Thyroid gland (tissue), 4 donors: ENCODE measurements around the gene PRKAG1. TPM values are rescaled to one million over a fixed set of nuclear protein-coding genes. Genes with fewer than 3 reads are reported as not detected.
"Not testable (repeated sequence)": the region's sequence is repeated elsewhere in the genome, so short reads cannot be mapped to it uniquely, and the experiment has no call there.

Experiments used
- DNase-seq, 2 donors: peaks; one replicate each; pipeline ENCODE4 v3.0.0-alpha.2; 2019
- H3K27ac ChIP-seq, 3 donors: fragments of 200-600 bp; sonication (generic); 1 replicate in 2 of 3; 2 replicates in 1 of 3; pipeline ENCODE4 v1.5.1; 2016 to 2019; ENCODE audit warnings: mild to moderate bottlenecking in 1 of 3, moderate library complexity in 1 of 3
- H3K27me3 ChIP-seq: fragments of 200-600 bp; sonication (generic); one replicate; pipeline ENCODE4 v1.5.1; 2019
- H3K36me3 ChIP-seq, 2 donors: fragments of 200-600 bp; sonication (generic); one replicate each; pipeline ENCODE4 v1.5.1; 2016 to 2019
- H3K4me1 ChIP-seq, 2 donors: fragments of 200-600 bp; sonication (generic); one replicate each; pipeline ENCODE4 v1.5.1; 2017 to 2019
- H3K4me3 ChIP-seq, 3 donors: fragments of 200-600 bp; sonication (generic); replicated peaks in 1 of 3; 1 replicate in 2 of 3; 2 replicates in 1 of 3; pipeline ENCODE4 v1.5.1; 2016; ENCODE audit warnings: mild to moderate bottlenecking in 1 of 3
- H3K9me3 ChIP-seq: fragments of 200-600 bp; sonication (generic); one replicate; pipeline ENCODE4 v1.5.1; 2017
- POLR2A ChIP-seq, 2 donors: fragments of 450-650 bp; IDR thresholded peaks; one replicate each; pipeline ENCODE4 v1.6.1; 2017; ENCODE audit warnings: antibody characterized with exemption in 2 of 2, mild to moderate bottlenecking in 2 of 2, moderate library complexity in 1 of 2
- WGBS, 2 donors: methylation state at CpG; one replicate each; pipeline ENCODE4 v1.1.5; 2017; 5-methylcytosine and 5-hydroxymethylcytosine counted together
- intact Hi-C: fragments of 100-400 bp; cut with DNase I; formaldehyde crosslinking; loops from one replicate; pipeline ENCODE4 v1.15.1; 2023
- total RNA-seq, 4 donors: library from RNA; depleted of rRNA; stranded (reverse); fragments of >200 nt; gene quantifications; one replicate each; pipeline ENCODE4 v1.2.3, GENCODE V29; 2016
- TF ChIP-seq, protein P1 (sequence below), 6 experiments: fragments of 200-600 bp in 3 of 6; fragments of 450-650 bp in 3 of 6; sonication (generic) in 3 of 6; IDR thresholded peaks; one replicate each; pipeline ENCODE4 v1.5.1; 2016 to 2019; ENCODE audit warnings: antibody characterized with exemption in 6 of 6, mild to moderate bottlenecking in 2 of 6, inconsistent platforms in 1 of 6, moderate library complexity in 1 of 6

PRKAG1 gene
- total RNA-seq, result 10 to 100 TPM; 50.3 to 68.1 (median 59.9) TPM

GRCh38 chr12:49018261-49019119 lies at the start of gene PRKAG1:
Gene PRKAG1 (minus strand): TSS chr12:49018776. CDS start chr12:49018740, 36 bp downstream.
- intact Hi-C loops, result no loop called here
- peak within 1 kb of the TSS; percentile 84 to 90 (median 89) for H3K4me3 ChIP-seq
- peaks cover 20 to 26% of the 10 kb centered on the region in 2 donors for H3K36me3 ChIP-seq
- H3K27ac ChIP-seq, result peak within 1 kb of the TSS; percentile 48 to 88 (median 84)
- H3K4me1 ChIP-seq, result peaks cover 8% of the 10 kb centered on the region in 2 donors
- H3K27me3 ChIP-seq, result no peaks in the 10 kb centered on the region
- TF ChIP-seq, protein P1, sequence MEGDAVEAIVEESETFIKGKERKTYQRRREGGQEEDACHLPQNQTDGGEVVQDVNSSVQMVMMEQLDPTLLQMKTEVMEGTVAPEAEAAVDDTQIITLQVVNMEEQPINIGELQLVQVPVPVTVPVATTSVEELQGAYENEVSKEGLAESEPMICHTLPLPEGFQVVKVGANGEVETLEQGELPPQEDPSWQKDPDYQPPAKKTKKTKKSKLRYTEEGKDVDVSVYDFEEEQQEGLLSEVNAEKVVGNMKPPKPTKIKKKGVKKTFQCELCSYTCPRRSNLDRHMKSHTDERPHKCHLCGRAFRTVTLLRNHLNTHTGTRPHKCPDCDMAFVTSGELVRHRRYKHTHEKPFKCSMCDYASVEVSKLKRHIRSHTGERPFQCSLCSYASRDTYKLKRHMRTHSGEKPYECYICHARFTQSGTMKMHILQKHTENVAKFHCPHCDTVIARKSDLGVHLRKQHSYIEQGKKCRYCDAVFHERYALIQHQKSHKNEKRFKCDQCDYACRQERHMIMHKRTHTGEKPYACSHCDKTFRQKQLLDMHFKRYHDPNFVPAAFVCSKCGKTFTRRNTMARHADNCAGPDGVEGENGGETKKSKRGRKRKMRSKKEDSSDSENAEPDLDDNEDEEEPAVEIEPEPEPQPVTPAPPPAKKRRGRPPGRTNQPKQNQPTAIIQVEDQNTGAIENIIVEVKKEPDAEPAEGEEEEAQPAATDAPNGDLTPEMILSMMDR (IDR thresholded peaks at IDR 0.05), result peak in 3 of 6 experiments; percentile 25 to 56 (median 43)
- TF ChIP-seq POLR2A (IDR thresholded peaks at IDR 0.05), result peak; percentile 39 to 97
- DNase-seq, result peak; percentile 95 to 96
- WGBS, 2 donors, result 0% methylated on average over 37 to 54 of the region's 59 CpGs
- H3K9me3 ChIP-seq, result no peaks in the 10 kb centered on the region

- 58 to 78% methylated on average over 4 of the region's 4 CpGs for WGBS, 2 donors
- intact Hi-C loops, result loop anchor here (5.0 kb wide), 1 partner anchor 46 kb away; the partner anchor contains the start of gene LMBR1L
- no peaks in the 10 kb centered on the region for H3K9me3 ChIP-seq
- no peak for TF ChIP-seq POLR2A (IDR thresholded peaks at IDR 0.05)
- TF ChIP-seq, protein P1 (IDR thresholded peaks at IDR 0.05), result no peak
- no peak for DNase-seq
- H3K27me3 ChIP-seq, result no peaks in the 10 kb centered on the region
- no peak overlapping the region for H3K4me3 ChIP-seq
- no peak overlapping the region for H3K27ac ChIP-seq
- no peaks in the 10 kb centered on the region for H3K36me3 ChIP-seq
- peaks cover 8 to 14% of the 10 kb centered on the region in 2 donors for H3K4me1 ChIP-seq
Observed at GRCh38 chr12:49066120-49066519, 47.5 kb upstream of the PRKAG1 start.

- TF ChIP-seq POLR2A (IDR thresholded peaks at IDR 0.05), result no peak
- TF ChIP-seq, protein P1 (IDR thresholded peaks at IDR 0.05), result no peak
- H3K36me3 ChIP-seq, result no peaks in the 10 kb centered on the region
- DNase-seq, result no peak
- intact Hi-C loops, result loop anchor here (5.0 kb wide), 1 partner anchor 48 kb away; the partner anchor contains the start of gene LMBR1L
- no peaks in the 10 kb centered on the region for H3K9me3 ChIP-seq
- peaks cover 4 to 10% of the 10 kb centered on the region in 2 donors for H3K4me1 ChIP-seq
- 88 to 91% methylated on average over 5 of the region's 5 CpGs for WGBS, 2 donors
- no peak overlapping the region for H3K4me3 ChIP-seq
- H3K27me3 ChIP-seq, result no peaks in the 10 kb centered on the region
- H3K27ac ChIP-seq, result no peak overlapping the region
Observed at GRCh38 chr12:49064767-49065152, 46.2 kb upstream of the PRKAG1 start.

- H3K4me1 ChIP-seq, result peaks cover 23 to 24% of the 10 kb centered on the region in 2 donors
- DNase-seq, H3K36me3 ChIP-seq, H3K27ac ChIP-seq, H3K4me3 ChIP-seq, H3K27me3 ChIP-seq, H3K9me3 ChIP-seq, intact Hi-C loops: not testable (repeated sequence)
- 93 to 94% methylated on average over 17 of the region's 17 CpGs for WGBS, 2 donors
Observed at GRCh38 chr12:49061916-49062315, 43.3 kb upstream of the PRKAG1 start.

DNA sequence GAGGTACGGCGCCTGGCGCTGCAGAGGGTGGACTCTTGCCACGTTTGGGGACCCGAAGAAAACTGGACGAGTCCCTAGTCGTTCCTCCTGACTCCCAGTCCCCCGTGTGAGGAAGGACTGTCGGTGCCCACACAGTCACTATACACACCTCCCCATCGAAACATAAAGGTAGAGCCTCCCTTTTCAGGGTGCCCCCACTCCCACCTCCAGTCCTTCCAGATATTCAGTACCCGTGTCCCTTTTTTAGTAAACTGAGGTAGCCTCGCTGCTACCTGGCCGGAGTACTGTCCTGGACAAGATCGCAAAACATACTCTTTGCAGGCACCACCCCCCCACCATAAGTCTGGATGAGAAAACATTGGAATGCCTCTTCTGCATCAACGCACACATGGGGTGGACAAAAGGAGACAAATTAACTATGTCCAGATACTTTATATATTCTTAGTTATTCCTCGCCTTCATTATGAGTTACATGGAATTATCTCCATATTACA lies 42.6 kb upstream of the PRKAG1 start:
- no peaks in the 10 kb centered on the region for H3K36me3 ChIP-seq
- peak overlapping the region; percentile 8 to 94 (median 75) for H3K4me3 ChIP-seq
- peak overlapping the region in 2 of 3 donors; percentile 96 to 97 for H3K27ac ChIP-seq
- DNase-seq, result no peak
- peaks cover 30 to 31% of the 10 kb centered on the region in 2 donors for H3K4me1 ChIP-seq
- TF ChIP-seq, protein P1 (IDR thresholded peaks at IDR 0.05), result no peak
- TF ChIP-seq POLR2A (IDR thresholded peaks at IDR 0.05), result no peak
- H3K9me3 ChIP-seq, result no peaks in the 10 kb centered on the region
- no peaks in the 10 kb centered on the region for H3K27me3 ChIP-seq
- intact Hi-C loops, result no loop called here
- 5 to 7% methylated on average over 14 to 16 of the region's 16 CpGs for WGBS, 2 donors
